HEK293T (cell line): ENCODE results near the gene SYCP2L.
"Not testable (repeated sequence)": the region's sequence is repeated elsewhere in the genome, so short reads cannot be mapped to it uniquely, and the experiment has no call there.

ENCODE experiments used
- CTCF ChIA-PET: fragments of 350-600 bp; formaldehyde crosslinking; extraction: SDS; loops from one replicate; lab custom pipeline; 2021; ENCODE audit warnings: antibody characterized with exemption, inconsistent platforms; lab: Yijun Ruan, JAX
- POLR2A ChIA-PET: fragments of 350-600 bp; formaldehyde crosslinking; extraction: SDS; loops from one replicate; lab custom pipeline; 2020; ENCODE audit warnings: antibody characterized with exemption, inconsistent platforms; lab: Yijun Ruan, JAX
- DNase-seq: peaks from one replicate; pipeline ENCODE4 v3.0.0; 2012; ENCODE audit warnings: mixed read lengths; ENCODE audit errors: extremely low spot score
- ARNT ChIP-seq: fragments of 450-650 bp; IDR thresholded peaks from 2 replicates; pipeline ENCODE4 v1.6.1; 2017; ENCODE audit warnings: mild to moderate bottlenecking
- BHLHE40 ChIP-seq: fragments of 450-650 bp; IDR thresholded peaks from 2 replicates; pipeline ENCODE4 v1.6.1; 2016; ENCODE audit warnings: mild to moderate bottlenecking, moderate library complexity, borderline replicate concordance
- CTBP1 ChIP-seq: fragments of 450-650 bp; IDR thresholded peaks from 2 replicates; pipeline ENCODE4 v1.6.1; 2016; ENCODE audit warnings: borderline replicate concordance
- ELF4 ChIP-seq: fragments of 450-650 bp; IDR thresholded peaks from 2 replicates; pipeline ENCODE4 v1.6.1; 2017; ENCODE audit warnings: antibody characterized with exemption
- FOXA1 ChIP-seq: fragments of 450-650 bp; IDR thresholded peaks from 2 replicates; pipeline ENCODE4 v1.6.1; 2016; ENCODE audit warnings: mild to moderate bottlenecking
- FOXK2 ChIP-seq: fragments of 450-650 bp; IDR thresholded peaks from 2 replicates; pipeline ENCODE4 v1.6.1; 2016; ENCODE audit warnings: mild to moderate bottlenecking
- FOXM1 ChIP-seq: fragments of 450-650 bp; IDR thresholded peaks from 2 replicates; pipeline ENCODE4 v1.6.1; 2017; ENCODE audit warnings: mild to moderate bottlenecking, borderline replicate concordance
- HDGF ChIP-seq: fragments of 450-650 bp; IDR thresholded peaks from 2 replicates; pipeline ENCODE4 v1.6.1; 2017; ENCODE audit warnings: antibody characterized with exemption, borderline replicate concordance
- L3MBTL2 ChIP-seq: fragments of 450-650 bp; conservative IDR thresholded peaks from 2 replicates; pipeline ENCODE4 v1.6.1; 2016; ENCODE audit warnings: mild to moderate bottlenecking
- LEF1 ChIP-seq: fragments of 450-650 bp; IDR thresholded peaks from 2 replicates; pipeline ENCODE4 v1.6.1; 2017; ENCODE audit warnings: mild to moderate bottlenecking, borderline replicate concordance
- NFRKB ChIP-seq: fragments of 450-650 bp; IDR thresholded peaks from 2 replicates; pipeline ENCODE4 v1.6.1; 2016; ENCODE audit warnings: mild to moderate bottlenecking, moderate library complexity
- SP1 ChIP-seq: fragments of 450-650 bp; IDR thresholded peaks from 2 replicates; pipeline ENCODE4 v1.6.1; 2017
- SUZ12 ChIP-seq: fragments of 450-650 bp; IDR thresholded peaks from 2 replicates; pipeline ENCODE4 v1.6.1; 2016; ENCODE audit warnings: mild to moderate bottlenecking
- TARDBP ChIP-seq: fragments of 450-650 bp; IDR thresholded peaks from 2 replicates; pipeline ENCODE4 v1.6.1; 2016
- ZNF384 ChIP-seq: fragments of 450-650 bp; IDR thresholded peaks from 2 replicates; pipeline ENCODE4 v1.6.1; 2016
- TF ChIP-seq, protein P1 (sequence below): fragments of 450-650 bp; IDR thresholded peaks from 2 replicates; pipeline ENCODE4 v1.6.1; 2016

SYCP2L gene

GRCh38 chr6:10877012-10877411 is 9.8 kb upstream of the SYCP2L start:
- DNase-seq = no peak
- no peak for TF ChIP-seq SP1
- TF ChIP-seq SUZ12 = no peak
- TF ChIP-seq ZNF384 = no peak
- TF ChIP-seq L3MBTL2 = no peak
- TF ChIP-seq ARNT = no peak
- TF ChIP-seq BHLHE40 = no peak
- no peak for TF ChIP-seq HDGF
- TF ChIP-seq NFRKB = no peak
- no peak for TF ChIP-seq TARDBP
- no peak for TF ChIP-seq FOXK2
- POLR2A ChIA-PET = interaction anchor here (4.8 kb wide), 1 partner anchor 10 kb away, joined by 23 read pairs; the partner anchor contains the start of gene SYCP2L
- CTCF ChIA-PET = interaction anchor here (0.6 kb wide), 1 partner anchor 213 kb away, joined by 3 read pairs; no protein-coding TSS in a partner anchor

DNA sequence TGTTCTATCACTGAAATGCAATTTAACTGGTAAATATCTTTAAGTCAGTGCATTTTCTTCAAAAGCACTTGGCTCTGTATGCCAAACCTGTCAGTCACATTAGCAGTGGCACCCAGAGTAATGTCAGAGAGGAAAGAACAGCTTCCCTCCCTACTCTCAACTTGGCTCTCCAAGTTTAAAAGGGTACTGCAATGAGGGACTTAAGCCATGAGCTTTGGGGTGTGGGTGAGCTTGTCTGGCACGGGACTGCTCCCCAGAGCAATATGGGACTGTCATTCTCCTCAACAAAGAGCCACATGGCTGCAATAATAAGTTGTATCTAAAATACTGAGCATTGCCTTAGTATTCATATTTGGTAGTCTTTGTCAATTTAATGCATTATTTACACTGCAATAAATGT is 9.0 kb upstream of the SYCP2L start:
- POLR2A ChIA-PET = no interaction called here
- TF ChIP-seq SUZ12 (no peak), BHLHE40 (no peak), FOXK2 (no peak)
- CTCF ChIA-PET = no interaction called here
- no peak for DNase-seq

DNA sequence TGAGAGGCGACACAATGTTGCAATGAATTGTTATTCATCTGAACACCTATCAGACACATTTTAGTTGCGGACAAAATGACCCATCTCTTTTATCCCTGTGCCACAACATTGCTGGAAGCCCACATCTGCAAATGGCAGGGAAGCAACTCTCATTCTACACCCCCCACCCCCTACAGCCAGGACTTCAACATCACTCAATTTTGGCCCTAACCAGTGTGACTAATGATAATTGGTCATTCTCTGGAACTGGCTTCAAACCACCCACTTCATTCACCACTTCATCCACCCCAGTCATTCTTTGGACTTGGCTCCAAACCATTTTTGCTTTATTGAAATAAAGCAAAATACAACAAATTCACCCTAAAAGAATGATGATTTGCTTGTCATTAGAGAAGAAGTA is 6.5 kb upstream of the SYCP2L start:
- CTCF ChIA-PET = no interaction called here

DNA sequence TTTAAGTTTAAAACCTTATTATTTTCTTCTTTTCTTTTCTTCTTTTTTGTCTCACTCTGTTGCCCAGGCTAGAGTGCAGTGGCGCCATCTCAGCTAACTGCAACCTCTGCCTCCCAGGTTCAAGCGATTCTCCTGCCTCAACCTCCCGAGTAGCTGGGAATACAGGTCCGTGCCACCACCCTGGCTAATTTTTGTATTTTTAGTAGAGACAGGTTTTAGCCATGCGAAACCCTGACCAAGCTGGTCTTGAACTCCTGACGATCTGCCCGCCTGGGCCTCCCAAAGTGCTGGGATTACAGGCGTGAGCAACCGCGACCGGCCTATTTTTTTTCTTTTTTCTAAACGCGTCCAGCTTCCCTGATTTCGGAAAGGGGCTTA is 4.6 kb upstream of the SYCP2L start:
- DNase-seq, CTCF ChIA-PET, POLR2A ChIA-PET: not testable (repeated sequence)

More for the DNA sequence above, 6.5 kb upstream of the SYCP2L start:
- DNase-seq = no peak
- POLR2A ChIA-PET = no interaction called here
- TF ChIP-seq ELF4 (no peak), SUZ12 (no peak), FOXK2 (no peak), TARDBP (no peak), HDGF (no peak), CTBP1 (no peak), ARNT (no peak)
- TF ChIP-seq, protein P1, sequence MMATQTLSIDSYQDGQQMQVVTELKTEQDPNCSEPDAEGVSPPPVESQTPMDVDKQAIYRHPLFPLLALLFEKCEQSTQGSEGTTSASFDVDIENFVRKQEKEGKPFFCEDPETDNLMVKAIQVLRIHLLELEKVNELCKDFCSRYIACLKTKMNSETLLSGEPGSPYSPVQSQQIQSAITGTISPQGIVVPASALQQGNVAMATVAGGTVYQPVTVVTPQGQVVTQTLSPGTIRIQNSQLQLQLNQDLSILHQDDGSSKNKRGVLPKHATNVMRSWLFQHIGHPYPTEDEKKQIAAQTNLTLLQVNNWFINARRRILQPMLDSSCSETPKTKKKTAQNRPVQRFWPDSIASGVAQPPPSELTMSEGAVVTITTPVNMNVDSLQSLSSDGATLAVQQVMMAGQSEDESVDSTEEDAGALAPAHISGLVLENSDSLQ = no peak

- POLR2A ChIA-PET = no interaction called here
- no peak for TF ChIP-seq NFRKB
- no peak for TF ChIP-seq SUZ12
- TF ChIP-seq TARDBP = no peak
- TF ChIP-seq ARNT = no peak
- no peak for TF ChIP-seq FOXA1
- no peak for TF ChIP-seq CTBP1
- no peak for TF ChIP-seq ZNF384
- TF ChIP-seq LEF1 = no peak
- no peak for TF ChIP-seq FOXM1
- no peak for TF ChIP-seq ELF4
- no peak for TF ChIP-seq BHLHE40
- no peak for TF ChIP-seq L3MBTL2
- no peak for TF ChIP-seq FOXK2
- TF ChIP-seq, protein P1 = no peak
- TF ChIP-seq SP1 = no peak
- DNase-seq = no peak
- CTCF ChIA-PET = no interaction called here
Observed at GRCh38 chr6:10882657-10883171, 4.1 kb upstream of the SYCP2L start.

DNA sequence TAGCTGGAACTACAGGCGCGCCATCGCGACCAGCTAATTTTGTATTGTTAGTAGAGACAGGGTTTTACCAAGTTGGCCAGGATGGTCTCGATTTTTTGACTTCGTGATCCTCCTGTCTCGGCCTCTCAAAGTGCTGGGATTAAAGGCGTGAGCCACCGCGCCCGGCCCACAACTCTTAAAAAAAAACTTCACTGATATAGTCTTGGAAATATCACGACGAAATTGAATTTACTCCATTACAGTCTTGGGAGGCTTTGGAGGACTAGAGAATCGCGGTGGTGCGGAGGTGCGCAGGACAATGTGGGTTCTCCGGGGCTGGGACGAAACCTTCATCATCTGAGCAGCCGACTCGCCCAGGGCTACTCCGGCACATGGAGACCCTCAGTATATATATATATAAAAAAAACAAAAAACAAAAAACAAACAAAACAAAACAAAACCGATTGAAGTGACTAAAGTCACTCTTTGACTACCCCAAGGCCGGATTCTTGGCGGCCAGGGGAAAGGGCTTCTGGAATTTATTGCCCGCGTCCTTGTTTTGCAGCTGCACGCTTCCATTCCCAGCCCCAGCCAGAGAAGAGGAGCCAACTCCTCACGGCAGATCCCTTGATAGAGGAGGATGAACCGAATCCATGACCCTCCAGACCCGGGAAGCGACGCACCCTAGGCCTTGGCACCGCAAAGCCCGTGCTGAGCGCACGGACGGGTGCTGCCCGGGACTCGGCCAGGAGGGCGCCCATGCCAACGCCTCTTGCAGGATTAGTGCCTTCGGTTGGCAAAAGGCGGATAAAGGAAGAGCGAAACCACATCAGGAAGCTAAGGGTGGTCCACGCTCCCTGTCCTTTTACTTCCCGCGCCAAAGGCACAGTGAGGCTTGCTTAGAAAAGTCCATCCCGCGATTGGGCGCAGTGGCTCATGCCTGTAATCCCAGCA is 3.3 kb upstream of the SYCP2L start:
- ChIA-PET CTCF (interaction anchor here (0.6 kb wide), 1 partner anchor 54 kb away, joined by 3 read pairs; no protein-coding TSS in a partner anchor), POLR2A (no interaction called here)
- DNase-seq = no peak
- TF ChIP-seq SUZ12 (no peak), HDGF (no peak), ELF4 (no peak), NFRKB (no peak), BHLHE40 (no peak)

GRCh38 chr6:10884245-10884972 is 2.4 kb upstream of the SYCP2L start:
- POLR2A ChIA-PET = no interaction called here
- DNase-seq = no peak
- TF ChIP-seq HDGF = no peak
- TF ChIP-seq LEF1 = no peak
- TF ChIP-seq TARDBP = no peak
- no peak for TF ChIP-seq L3MBTL2
- no peak for TF ChIP-seq NFRKB
- TF ChIP-seq, protein P1 = no peak
- no peak for TF ChIP-seq SUZ12
- no peak for TF ChIP-seq FOXK2
- TF ChIP-seq FOXM1 = no peak
- TF ChIP-seq FOXA1 = no peak
- no peak for TF ChIP-seq ZNF384
- CTCF ChIA-PET = no interaction called here

DNA sequence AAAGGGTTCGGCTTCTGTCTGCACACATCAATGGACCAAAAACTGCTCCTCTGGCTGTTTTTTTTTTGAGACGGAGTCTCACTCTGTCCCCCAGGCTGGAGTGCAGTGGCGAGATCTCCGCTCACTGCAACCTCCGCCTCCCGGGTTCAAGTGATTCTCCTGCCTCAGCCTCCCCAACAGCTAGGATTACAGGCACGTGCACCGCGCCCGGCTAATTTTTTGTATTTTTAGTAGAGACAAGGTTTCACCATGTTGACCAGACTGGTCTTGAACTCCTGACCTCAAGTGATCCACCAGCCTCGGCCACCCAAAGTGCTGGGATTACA is 524 bp upstream of the SYCP2L start:
- not testable (repeated sequence) for DNase-seq
- ChIA-PET POLR2A (interaction anchor here (0.8 to 2.0 kb wide), 17 partner anchors 8 to 375 kb away, joined by 3 to 23 read pairs (median 5); partner anchors contain the start of gene MAK), CTCF (interaction anchor here (1.0 to 1.7 kb wide), 5 partner anchors 10 to 308 kb away, joined by 3 to 8 read pairs (median 3); partner anchors contain the start of gene MAK)
